ENCODE measurements around the gene FAM53B.

DNA sequence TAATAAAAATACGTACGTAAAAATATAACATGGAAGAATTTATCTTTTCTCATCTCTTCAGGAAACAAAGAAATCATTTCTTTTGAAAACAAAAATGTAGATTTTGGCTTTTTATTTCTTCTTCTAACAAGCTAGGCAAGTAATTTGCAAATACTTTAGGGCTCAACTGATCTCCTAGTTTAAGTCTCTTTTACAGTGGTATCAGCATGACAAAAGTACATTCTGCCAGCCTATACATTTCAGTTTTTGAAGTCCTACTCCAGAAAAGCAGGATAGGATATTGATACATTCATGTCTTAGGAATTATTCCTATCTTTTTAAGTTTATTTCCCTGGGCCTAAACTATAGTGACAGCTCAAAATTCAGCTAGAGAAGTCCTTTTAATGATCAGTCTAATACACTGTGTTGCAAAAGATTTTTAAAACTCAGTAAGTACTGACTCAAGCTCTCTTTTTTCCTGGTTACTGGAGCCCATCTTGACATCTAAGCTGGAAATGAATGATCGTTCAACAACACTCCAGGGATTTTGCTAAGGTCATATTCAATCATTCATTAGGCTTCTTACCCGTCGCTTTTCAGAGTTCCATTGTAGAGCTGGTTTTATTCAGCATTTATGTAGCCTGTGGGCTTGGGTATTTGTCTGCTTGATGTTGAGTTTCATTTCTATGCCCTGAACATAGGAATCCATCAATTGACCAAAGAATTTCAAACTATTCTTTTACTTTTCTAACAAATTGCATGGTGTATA lies 12.2 kb upstream of the FAM53B start:
- TF ChIP-seq, protein P1, sequence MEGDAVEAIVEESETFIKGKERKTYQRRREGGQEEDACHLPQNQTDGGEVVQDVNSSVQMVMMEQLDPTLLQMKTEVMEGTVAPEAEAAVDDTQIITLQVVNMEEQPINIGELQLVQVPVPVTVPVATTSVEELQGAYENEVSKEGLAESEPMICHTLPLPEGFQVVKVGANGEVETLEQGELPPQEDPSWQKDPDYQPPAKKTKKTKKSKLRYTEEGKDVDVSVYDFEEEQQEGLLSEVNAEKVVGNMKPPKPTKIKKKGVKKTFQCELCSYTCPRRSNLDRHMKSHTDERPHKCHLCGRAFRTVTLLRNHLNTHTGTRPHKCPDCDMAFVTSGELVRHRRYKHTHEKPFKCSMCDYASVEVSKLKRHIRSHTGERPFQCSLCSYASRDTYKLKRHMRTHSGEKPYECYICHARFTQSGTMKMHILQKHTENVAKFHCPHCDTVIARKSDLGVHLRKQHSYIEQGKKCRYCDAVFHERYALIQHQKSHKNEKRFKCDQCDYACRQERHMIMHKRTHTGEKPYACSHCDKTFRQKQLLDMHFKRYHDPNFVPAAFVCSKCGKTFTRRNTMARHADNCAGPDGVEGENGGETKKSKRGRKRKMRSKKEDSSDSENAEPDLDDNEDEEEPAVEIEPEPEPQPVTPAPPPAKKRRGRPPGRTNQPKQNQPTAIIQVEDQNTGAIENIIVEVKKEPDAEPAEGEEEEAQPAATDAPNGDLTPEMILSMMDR (conservative IDR thresholded peaks at IDR 0.05; ENCODE audit: low read depth, low read length): no peak
- TF ChIP-seq EZH2 (IDR thresholded peaks at IDR 0.05; ENCODE audit: borderline replicate concordance, low read depth, low read length, poor library complexity, severe bottlenecking): no peak

All from A673 (cell line).